ENCODE measurements around the gene CDC27.
"Not testable (repeated sequence)": the region's sequence is repeated elsewhere in the genome, so short reads cannot be mapped to it uniquely, and the experiment has no call there.

Gene CDC27

GRCh38 chr17:47190770-47191169, 1.7 kb upstream of the CDC27 start:
- no peak for FAIRE-seq
- TF ChIP-seq TAF1 (IDR thresholded peaks at IDR 0.05; ENCODE audit: borderline replicate concordance, low read depth, low read length): no peak
- TF ChIP-seq POLR2AphosphoS5 (IDR thresholded peaks at IDR 0.05; ENCODE audit: low read depth, low read length): no peak
- TF ChIP-seq POLR2A (IDR thresholded peaks at IDR 0.05; ENCODE audit: low read depth, low read length): no peak

GRCh38 chr17:47190243-47190642, 1.1 kb upstream of the CDC27 start:
- TF ChIP-seq POLR2A (IDR thresholded peaks at IDR 0.05; ENCODE audit: low read depth, low read length) (no peak), POLR2AphosphoS5 (IDR thresholded peaks at IDR 0.05; ENCODE audit: low read depth, low read length) (no peak), TAF1 (IDR thresholded peaks at IDR 0.05; ENCODE audit: borderline replicate concordance, low read depth, low read length) (no peak)
- FAIRE-seq (no peak), DNase-seq (ENCODE audit: insufficient read length) (no peak)

More at GRCh38 chr17:47190770-47191169, 1.7 kb upstream of the CDC27 start:
- no peak for DNase-seq (ENCODE audit: insufficient read length)

GRCh38 chr17:47189732-47190237, 690 bp upstream of the CDC27 start:
- no peak for DNase-seq (ENCODE audit: insufficient read length)
- TF ChIP-seq TAF1 (IDR thresholded peaks at IDR 0.05; ENCODE audit: borderline replicate concordance, low read depth, low read length): no peak
- TF ChIP-seq POLR2AphosphoS5 (IDR thresholded peaks at IDR 0.05; ENCODE audit: low read depth, low read length): no peak
- no peak for TF ChIP-seq POLR2A (IDR thresholded peaks at IDR 0.05; ENCODE audit: low read depth, low read length)
- FAIRE-seq: no peak

GRCh38 chr17:47188271-47188875, 722 bp downstream of the CDC27 start:
- TF ChIP-seq TAF1 (IDR thresholded peaks at IDR 0.05; ENCODE audit: borderline replicate concordance, low read depth, low read length): no peak
- TF ChIP-seq POLR2AphosphoS5 (IDR thresholded peaks at IDR 0.05; ENCODE audit: low read depth, low read length): no peak
- TF ChIP-seq POLR2A (IDR thresholded peaks at IDR 0.05; ENCODE audit: low read depth, low read length): no peak
- FAIRE-seq (no peak), DNase-seq (ENCODE audit: insufficient read length) (no peak)

- TF ChIP-seq POLR2A (IDR thresholded peaks at IDR 0.05; ENCODE audit: low read depth, low read length) (no peak), POLR2AphosphoS5 (IDR thresholded peaks at IDR 0.05; ENCODE audit: low read depth, low read length) (no peak), TAF1 (IDR thresholded peaks at IDR 0.05; ENCODE audit: borderline replicate concordance, low read depth, low read length) (no peak)
- no peak for DNase-seq (ENCODE audit: insufficient read length)
- FAIRE-seq: no peak
These were observed 4.4 kb downstream of the CDC27 start for GRCh38 chr17:47184681-47185080.

GRCh38 chr17:47180988-47181387, 8.1 kb downstream of the CDC27 start:
- DNase-seq (ENCODE audit: insufficient read length); FAIRE-seq: not testable (repeated sequence)

GRCh38 chr17:47180337-47180736, 8.8 kb downstream of the CDC27 start:
- no peak for DNase-seq (ENCODE audit: insufficient read length)
- no peak for FAIRE-seq
- TF ChIP-seq TAF1 (IDR thresholded peaks at IDR 0.05; ENCODE audit: borderline replicate concordance, low read depth, low read length): no peak
- TF ChIP-seq POLR2AphosphoS5 (IDR thresholded peaks at IDR 0.05; ENCODE audit: low read depth, low read length): no peak
- no peak for TF ChIP-seq POLR2A (IDR thresholded peaks at IDR 0.05; ENCODE audit: low read depth, low read length)

- TF ChIP-seq TAF1 (IDR thresholded peaks at IDR 0.05; ENCODE audit: borderline replicate concordance, low read depth, low read length) (no peak), POLR2A (IDR thresholded peaks at IDR 0.05; ENCODE audit: low read depth, low read length) (no peak), POLR2AphosphoS5 (IDR thresholded peaks at IDR 0.05; ENCODE audit: low read depth, low read length) (no peak)
- FAIRE-seq (no peak), DNase-seq (ENCODE audit: insufficient read length) (no peak)
These were observed 10.0 kb downstream of the CDC27 start for GRCh38 chr17:47179141-47179540.

GRCh38 chr17:47177261-47177660, 11.8 kb downstream of the CDC27 start:
- no peak for DNase-seq (ENCODE audit: insufficient read length)
- no peak for FAIRE-seq
- no peak for TF ChIP-seq POLR2AphosphoS5 (IDR thresholded peaks at IDR 0.05; ENCODE audit: low read depth, low read length)
- no peak for TF ChIP-seq POLR2A (IDR thresholded peaks at IDR 0.05; ENCODE audit: low read depth, low read length)
- no peak for TF ChIP-seq TAF1 (IDR thresholded peaks at IDR 0.05; ENCODE audit: borderline replicate concordance, low read depth, low read length)

GRCh38 chr17:47176389-47176826, 12.7 kb downstream of the CDC27 start:
- TF ChIP-seq POLR2AphosphoS5 (IDR thresholded peaks at IDR 0.05; ENCODE audit: low read depth, low read length) (no peak), POLR2A (IDR thresholded peaks at IDR 0.05; ENCODE audit: low read depth, low read length) (no peak), TAF1 (IDR thresholded peaks at IDR 0.05; ENCODE audit: borderline replicate concordance, low read depth, low read length) (no peak)
- DNase-seq (ENCODE audit: insufficient read length) (no peak), FAIRE-seq (no peak)

- FAIRE-seq; DNase-seq (ENCODE audit: insufficient read length): not testable (repeated sequence)
These were observed 14.3 kb downstream of the CDC27 start for GRCh38 chr17:47174823-47175222.

GRCh38 chr17:47172696-47173565, 16.2 kb downstream of the CDC27 start:
- no peak for FAIRE-seq
- TF ChIP-seq TAF1 (IDR thresholded peaks at IDR 0.05; ENCODE audit: borderline replicate concordance, low read depth, low read length) (no peak), POLR2A (IDR thresholded peaks at IDR 0.05; ENCODE audit: low read depth, low read length) (no peak), POLR2AphosphoS5 (IDR thresholded peaks at IDR 0.05; ENCODE audit: low read depth, low read length) (no peak)

More at GRCh38 chr17:47172696-47173565, 16.2 kb downstream of the CDC27 start:
- no peak for DNase-seq (ENCODE audit: insufficient read length)

All from GM12892 (cell line).